ENCODE measurements around the gene MAGI2. TPM values are rescaled to one million over a fixed set of nuclear protein-coding genes. Genes with fewer than 3 reads are reported as not detected.

Gene MAGI2
- total RNA-seq, 1 experiment from 2014 or later: 0.07 TPM

- intact Hi-C loops (cut with micrococcal nuclease): no loop called here
- no peaks in the 10 kb centered on the region for H3K36me3 Mint-ChIP-seq (ENCODE audit: insufficient read depth, unreplicated experiment)
- H3K27ac Mint-ChIP-seq (ENCODE audit: low read depth, unreplicated experiment): no peak overlapping the region
- BruUV-seq (replicated peaks): no TSS peak
- POLR2A ChIA-PET: no interaction called here
- no peak for DNase-seq (ENCODE audit: unreplicated experiment)
- no peak for TF ChIP-seq CTCF (IDR thresholded peaks at IDR 0.05; ENCODE audit: unreplicated experiment)
- peaks cover 5% of the 10 kb centered on the region for H3K4me1 Mint-ChIP-seq (ENCODE audit: insufficient read depth, unreplicated experiment)
- CTCF ChIA-PET: no interaction called here
- peaks cover 35% of the 10 kb centered on the region for H3K27me3 Mint-ChIP-seq (ENCODE audit: insufficient read depth, unreplicated experiment)
- no peaks in the 10 kb centered on the region for H3K9me3 Mint-ChIP-seq (ENCODE audit: unreplicated experiment)
- no peak overlapping the region for H3K4me3 Mint-ChIP-seq (ENCODE audit: unreplicated experiment)
Observed at GRCh38 chr7:78013386-78013785, 1440.1 kb downstream of the MAGI2 start.

GRCh38 chr7:78011642-78012041 lies 1441.8 kb downstream of the MAGI2 start:
- BruUV-seq (replicated peaks): no TSS peak
- ChIA-PET POLR2A (no interaction called here), CTCF (interaction anchor here (0.6 to 1.0 kb wide), 2 partner anchors 9 to 539 kb away, joined by 3 to 4 read pairs; no protein-coding TSS in a partner anchor)
- no peak overlapping the region for H3K4me3 Mint-ChIP-seq (ENCODE audit: unreplicated experiment)
- no peak for DNase-seq (ENCODE audit: unreplicated experiment)
- H3K36me3 Mint-ChIP-seq (ENCODE audit: insufficient read depth, unreplicated experiment): no peaks in the 10 kb centered on the region
- peaks cover 24% of the 10 kb centered on the region for H3K27me3 Mint-ChIP-seq (ENCODE audit: insufficient read depth, unreplicated experiment)
- no peaks in the 10 kb centered on the region for H3K9me3 Mint-ChIP-seq (ENCODE audit: unreplicated experiment)
- intact Hi-C loops (cut with micrococcal nuclease): no loop called here
- peaks cover 5% of the 10 kb centered on the region for H3K4me1 Mint-ChIP-seq (ENCODE audit: insufficient read depth, unreplicated experiment)
- no peak for TF ChIP-seq CTCF (IDR thresholded peaks at IDR 0.05; ENCODE audit: unreplicated experiment)
- no peak overlapping the region for H3K27ac Mint-ChIP-seq (ENCODE audit: low read depth, unreplicated experiment)

GRCh38 chr7:78007231-78007630 lies 1446.2 kb downstream of the MAGI2 start:
- peaks cover 2% of the 10 kb centered on the region for H3K4me1 Mint-ChIP-seq (ENCODE audit: insufficient read depth, unreplicated experiment)
- H3K4me3 Mint-ChIP-seq (ENCODE audit: unreplicated experiment): no peak overlapping the region
- ChIA-PET POLR2A (interaction anchor here (0.5 kb wide), 1 partner anchor 99 kb away, joined by 3 read pairs; no protein-coding TSS in a partner anchor), CTCF (interaction anchor here (0.7 to 1.0 kb wide), 2 partner anchors 13 to 14 kb away, joined by 3 read pairs; no protein-coding TSS in a partner anchor)
- no peaks in the 10 kb centered on the region for H3K9me3 Mint-ChIP-seq (ENCODE audit: unreplicated experiment)
- peaks cover 14% of the 10 kb centered on the region for H3K27me3 Mint-ChIP-seq (ENCODE audit: insufficient read depth, unreplicated experiment)
- H3K27ac Mint-ChIP-seq (ENCODE audit: low read depth, unreplicated experiment): no peak overlapping the region
- DNase-seq (ENCODE audit: unreplicated experiment): no peak
- no peaks in the 10 kb centered on the region for H3K36me3 Mint-ChIP-seq (ENCODE audit: insufficient read depth, unreplicated experiment)
- intact Hi-C loops (cut with micrococcal nuclease): no loop called here
- BruUV-seq (replicated peaks): no TSS peak
- TF ChIP-seq CTCF (IDR thresholded peaks at IDR 0.05; ENCODE audit: unreplicated experiment): no peak

GRCh38 chr7:78006063-78006755 lies 1447.3 kb downstream of the MAGI2 start:
- BruUV-seq (replicated peaks): no TSS peak
- no peaks in the 10 kb centered on the region for H3K4me1 Mint-ChIP-seq (ENCODE audit: insufficient read depth, unreplicated experiment)

More at GRCh38 chr7:78006063-78006755, 1447.3 kb downstream of the MAGI2 start:
- DNase-seq (ENCODE audit: unreplicated experiment): no peak
- Mint-ChIP-seq H3K9me3 (ENCODE audit: unreplicated experiment) (no peaks in the 10 kb centered on the region), H3K27ac (ENCODE audit: low read depth, unreplicated experiment) (no peak overlapping the region), H3K4me3 (ENCODE audit: unreplicated experiment) (no peak overlapping the region), H3K27me3 (ENCODE audit: insufficient read depth, unreplicated experiment) (peaks cover 4% of the 10 kb centered on the region), H3K36me3 (ENCODE audit: insufficient read depth, unreplicated experiment) (no peaks in the 10 kb centered on the region)
- intact Hi-C loops (cut with micrococcal nuclease): no loop called here
- ChIA-PET POLR2A (no interaction called here), CTCF (interaction anchor here (0.6 kb wide), 2 partner anchors 220 to 1763 kb away, joined by 3 to 4 read pairs; no protein-coding TSS in a partner anchor)
- no peak for TF ChIP-seq CTCF (IDR thresholded peaks at IDR 0.05; ENCODE audit: unreplicated experiment)

Measured in MCF 10A (cell line).